ENCODE data around the gene CTCFL. TPM values are rescaled to one million over a fixed set of nuclear protein-coding genes. Genes with fewer than 3 reads are reported as not detected.
A peak's percentile ranks its signal among the peaks of the same experiment; 100 is the strongest.

The CTCFL gene
- total RNA-seq, 1 donor from 2014 or later: not detected

- no peak for DNase-seq (ENCODE audit: low read depth)
These were observed 35.8 kb upstream of the CTCFL start, which contains the start of gene PCK1 for GRCh38 chr20:57560554-57561355. TSS of gene PCK1 (plus strand) at chr20:57561110. CDS start at chr20:57561412, 302 bp downstream.

GRCh38 chr20:57559658-57560553 is 35.0 kb upstream of the CTCFL start:
- no peak for DNase-seq (ENCODE audit: low read depth)

GRCh38 chr20:57559289-57559634 is 34.3 kb upstream of the CTCFL start:
- no peak for DNase-seq (ENCODE audit: low read depth)

GRCh38 chr20:57558614-57559288 is 33.8 kb upstream of the CTCFL start:
- no peak for DNase-seq (ENCODE audit: low read depth)

GRCh38 chr20:57557926-57558613 is 33.1 kb upstream of the CTCFL start:
- no peak for DNase-seq (ENCODE audit: low read depth)

- no peak for DNase-seq (ENCODE audit: low read depth)
These were observed 32.0 kb upstream of the CTCFL start for GRCh38 chr20:57556980-57557274.

- DNase-seq (ENCODE audit: low read depth): no peak
These were observed 30.7 kb upstream of the CTCFL start for GRCh38 chr20:57555457-57556184.

GRCh38 chr20:57553376-57554018 is 28.6 kb upstream of the CTCFL start:
- no peak for DNase-seq (ENCODE audit: low read depth)

- DNase-seq (ENCODE audit: low read depth): no peak
These were observed 27.5 kb upstream of the CTCFL start for GRCh38 chr20:57552471-57552870.

GRCh38 chr20:57548177-57549058 is 23.5 kb upstream of the CTCFL start:
- no peak for DNase-seq (ENCODE audit: low read depth)

GRCh38 chr20:57546956-57547649 is 22.2 kb upstream of the CTCFL start:
- DNase-seq (ENCODE audit: low read depth): no peak

- peak; percentile 13 for DNase-seq (ENCODE audit: low read depth)
These were observed 21.2 kb upstream of the CTCFL start for GRCh38 chr20:57545927-57546662.

- DNase-seq (ENCODE audit: low read depth): no peak
These were observed 20.1 kb upstream of the CTCFL start for GRCh38 chr20:57544838-57545564.

GRCh38 chr20:57543754-57544153 is 18.8 kb upstream of the CTCFL start:
- DNase-seq (ENCODE audit: low read depth): no peak

GRCh38 chr20:57540890-57541580 is 16.1 kb upstream of the CTCFL start:
- no peak for DNase-seq (ENCODE audit: low read depth)

GRCh38 chr20:57539889-57540288 is 14.9 kb upstream of the CTCFL start:
- no peak for DNase-seq (ENCODE audit: low read depth)
